SK-N-MC (cell line): Measurements from ENCODE around the gene SPDYE1.

Experiments used
- DNase-seq: peaks from one replicate; pipeline ENCODE4 v3.0.0-alpha.2; 2011; ENCODE audit warnings: low read depth, low spot score
- H3K27ac ChIP-seq: fragments of 200-600 bp; sonication (generic); 2 replicates; pipeline ENCODE4 v1.5.1; 2016; ENCODE audit warnings: mixed run types
- H3K36me3 ChIP-seq: fragments of 200-600 bp; sonication (generic); 2 replicates; pipeline ENCODE4 v1.6.1; 2017; ENCODE audit warnings: antibody characterized with exemption, low read length, mixed read lengths; ENCODE audit not compliant: insufficient read depth
- H3K4me3 ChIP-seq: fragments of 200-600 bp; sonication (generic); 2 replicates; pipeline ENCODE4 v1.5.1; 2016
- H3K9ac ChIP-seq: fragments of 200-600 bp; sonication (generic); 2 replicates; pipeline ENCODE4 v1.8.0; 2017; ENCODE audit warnings: mixed run types, mixed read lengths; ENCODE audit not compliant: insufficient read length
- H3K9me3 ChIP-seq: fragments of 200-600 bp; sonication (generic); 2 replicates; pipeline ENCODE4 v1.6.1; 2017; ENCODE audit warnings: low read depth, mild to moderate bottlenecking, antibody characterized with exemption, low read length, moderate library complexity, mixed read lengths
- EZH2 ChIP-seq: fragments of 200-600 bp; sonication (generic); IDR thresholded peaks from one replicate; pipeline ENCODE4 v1.6.1; 2017; ENCODE audit warnings: antibody characterized with exemption
- FOXP2 ChIP-seq: optimal IDR thresholded peaks from 2 replicates; pipeline ENCODE3; 2011; ENCODE audit warnings: mild to moderate bottlenecking, moderate library complexity; ENCODE audit not compliant: insufficient read depth; ENCODE audit errors: extremely low read length, control extremely low read depth
- POLR2AphosphoS5 ChIP-seq: IDR thresholded peaks from 2 replicates; pipeline ENCODE4 v1.6.1; 2012; ENCODE audit warnings: mild to moderate bottlenecking, low read depth, low read length, borderline replicate concordance

SPDYE1 gene

GRCh38 chr7:44048031-44048795, 50.5 kb downstream of the SPDYE1 start:
- no peak overlapping the region for H3K4me3 ChIP-seq
- no peak overlapping the region for H3K27ac ChIP-seq
- TF ChIP-seq EZH2 (no peak), POLR2AphosphoS5 (no peak), FOXP2 (no peak)
- peaks cover 42% of the 10 kb centered on the region for H3K36me3 ChIP-seq
- DNase-seq, result no peak
- H3K9ac ChIP-seq, result no peak overlapping the region
- H3K9me3 ChIP-seq, result no peaks in the 10 kb centered on the region

GRCh38 chr7:44050121-44050914, 52.6 kb downstream of the SPDYE1 start:
- H3K4me3 ChIP-seq, result no peak overlapping the region
- no peak for TF ChIP-seq EZH2
- TF ChIP-seq FOXP2, result no peak
- TF ChIP-seq POLR2AphosphoS5, result no peak
- H3K36me3 ChIP-seq, result peaks cover 62% of the 10 kb centered on the region
- no peak for DNase-seq
- no peak overlapping the region for H3K9ac ChIP-seq
- H3K9me3 ChIP-seq, result no peaks in the 10 kb centered on the region
- H3K27ac ChIP-seq, result no peak overlapping the region

- Histone ChIP-seq H3K36me3 (peaks cover 69% of the 10 kb centered on the region), H3K27ac (no peak overlapping the region)
- no peak for TF ChIP-seq POLR2AphosphoS5
- TF ChIP-seq FOXP2, result no peak
- TF ChIP-seq EZH2, result no peak
These were observed 53.3 kb downstream of the SPDYE1 start for GRCh38 chr7:44050915-44051560.

GRCh38 chr7:44051611-44052220, 54.0 kb downstream of the SPDYE1 start:
- Histone ChIP-seq H3K36me3 (peaks cover 71% of the 10 kb centered on the region), H3K4me3 (no peak overlapping the region), H3K9me3 (no peaks in the 10 kb centered on the region), H3K27ac (no peak overlapping the region), H3K9ac (no peak overlapping the region)
- DNase-seq, result no peak
- TF ChIP-seq EZH2, result no peak
- no peak for TF ChIP-seq FOXP2
- TF ChIP-seq POLR2AphosphoS5, result no peak

More at GRCh38 chr7:44050915-44051560, 53.3 kb downstream of the SPDYE1 start:
- H3K9ac ChIP-seq, result no peak overlapping the region
- DNase-seq, result no peak
- H3K4me3 ChIP-seq, result no peak overlapping the region
- H3K9me3 ChIP-seq, result no peaks in the 10 kb centered on the region

- DNase-seq, result no peak
- peaks cover 77% of the 10 kb centered on the region for H3K36me3 ChIP-seq
- TF ChIP-seq FOXP2 (no peak), POLR2AphosphoS5 (no peak), EZH2 (no peak)
- no peak overlapping the region for H3K27ac ChIP-seq
- no peaks in the 10 kb centered on the region for H3K9me3 ChIP-seq
- no peak overlapping the region for H3K4me3 ChIP-seq
- no peak overlapping the region for H3K9ac ChIP-seq
These were observed 55.2 kb downstream of the SPDYE1 start for GRCh38 chr7:44052771-44053365.

GRCh38 chr7:44056681-44057080, 59.0 kb downstream of the SPDYE1 start:
- Histone ChIP-seq H3K9ac (no peak overlapping the region), H3K4me3 (no peak overlapping the region), H3K9me3 (no peaks in the 10 kb centered on the region), H3K27ac (no peak overlapping the region), H3K36me3 (peaks cover 84% of the 10 kb centered on the region)
- TF ChIP-seq POLR2AphosphoS5 (no peak), EZH2 (no peak), FOXP2 (no peak)
- DNase-seq, result no peak

GRCh38 chr7:44057181-44057848, 59.6 kb downstream of the SPDYE1 start:
- TF ChIP-seq FOXP2 (no peak), POLR2AphosphoS5 (no peak), EZH2 (no peak)
- Histone ChIP-seq H3K9me3 (no peaks in the 10 kb centered on the region), H3K27ac (no peak overlapping the region), H3K9ac (no peak overlapping the region), H3K36me3 (peaks cover 81% of the 10 kb centered on the region), H3K4me3 (no peak overlapping the region)
- no peak for DNase-seq
